ENCODE results near the gene DENND1A.
A peak's percentile ranks its signal among the peaks of the same experiment; 100 is the strongest.
"Not testable (repeated sequence)": the region's sequence is repeated elsewhere in the genome, so short reads cannot be mapped to it uniquely, and the experiment has no call there.

DENND1A gene

DNA sequence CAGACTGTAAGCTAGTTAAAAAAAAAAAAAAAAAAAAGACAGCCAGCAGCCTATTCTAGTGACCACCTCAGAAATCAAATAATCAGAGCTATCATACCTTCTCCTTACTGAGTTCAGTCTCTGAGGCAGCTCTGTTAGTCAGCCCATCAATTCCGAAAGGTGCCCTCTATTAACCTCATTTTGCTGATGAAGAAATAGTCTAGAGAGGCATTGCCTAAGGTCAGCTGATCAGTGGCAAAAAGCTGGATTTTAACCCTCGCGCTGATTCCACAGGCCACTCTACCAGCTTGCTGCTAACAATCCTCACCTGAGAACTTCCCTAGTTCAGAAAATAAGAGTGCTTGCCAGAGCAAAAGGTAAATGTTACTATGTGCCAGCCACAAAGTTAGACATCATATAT, 172.0 kb downstream of the DENND1A start:
- DNase-seq, result no peak

DNA sequence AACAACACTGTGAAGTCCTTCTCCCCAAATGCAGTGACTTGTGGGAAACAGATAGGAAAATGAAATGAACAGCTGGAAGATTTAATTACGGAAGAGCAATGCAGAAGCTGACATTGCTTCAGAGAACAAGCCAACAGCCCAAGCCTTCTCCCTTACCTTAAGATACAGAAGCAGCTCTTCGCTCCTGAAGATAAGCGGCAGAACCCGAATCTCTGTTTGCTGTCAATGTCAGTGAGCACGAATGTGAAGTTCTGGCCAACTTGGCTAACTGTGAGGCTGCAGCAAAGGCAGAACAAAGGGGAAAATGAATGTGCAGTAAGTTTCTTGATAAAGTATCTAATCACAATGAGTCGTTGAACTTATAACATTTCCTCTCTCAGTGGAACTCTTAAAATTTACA, 172.4 kb downstream of the DENND1A start:
- DNase-seq, result no peak

DNA sequence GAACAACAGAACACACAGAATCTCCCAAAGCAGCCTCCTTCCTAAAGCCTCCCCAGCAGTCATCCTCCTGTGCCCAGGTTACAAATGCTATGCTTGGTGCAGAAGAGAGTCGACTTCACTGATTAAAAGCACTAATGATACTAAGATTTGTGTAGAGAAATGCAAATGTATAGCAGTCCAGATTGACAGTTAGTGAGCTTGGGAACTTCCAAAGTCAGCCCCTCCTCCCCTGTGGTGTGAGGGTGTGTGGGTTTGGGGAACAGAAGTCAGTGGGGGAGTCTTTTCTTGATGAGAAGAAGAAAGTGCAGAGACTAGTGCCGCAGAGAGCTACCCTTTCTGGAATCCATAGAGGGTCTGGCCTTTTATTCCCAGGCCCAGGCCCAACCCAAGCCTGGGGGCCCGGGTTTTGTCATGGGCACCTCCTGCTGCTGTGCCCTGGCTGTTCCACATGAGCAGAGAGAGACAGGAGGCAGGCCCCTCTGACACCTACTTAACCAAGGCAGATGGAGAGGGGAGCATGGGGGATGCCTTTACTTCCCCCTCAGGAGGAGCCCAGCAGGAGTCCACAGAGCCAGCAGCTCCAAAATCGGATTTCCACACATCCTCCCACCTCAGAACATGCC, 173.3 kb downstream of the DENND1A start:
- DNase-seq, result no peak

DNA sequence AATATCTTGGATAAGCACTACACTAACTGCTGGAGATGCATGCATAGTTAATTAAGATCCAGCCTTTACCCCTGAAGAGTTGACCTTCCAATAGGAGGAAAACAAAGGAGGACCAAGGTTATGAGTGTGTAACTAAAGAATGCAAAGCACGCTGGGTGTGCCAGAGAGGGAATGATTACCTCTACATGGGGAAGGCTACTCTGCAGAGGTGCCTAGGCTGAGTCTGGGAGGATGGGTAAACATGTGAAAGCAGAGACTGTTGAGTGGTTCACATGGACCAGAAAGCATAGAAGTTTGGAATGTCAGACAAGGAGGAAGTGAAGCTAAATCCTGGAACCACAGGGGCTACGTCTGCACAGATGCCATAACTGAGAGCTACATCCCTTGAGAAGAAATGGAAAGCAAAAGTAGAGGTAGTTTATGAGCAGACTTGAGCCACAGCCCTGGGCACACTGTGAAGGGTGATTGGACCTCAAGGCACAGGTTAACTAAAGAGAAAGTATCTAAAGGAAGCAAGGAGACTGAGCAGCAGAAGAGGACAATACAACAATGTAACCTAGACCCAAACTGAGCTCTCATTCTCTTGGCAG, 176.2 kb downstream of the DENND1A start:
- DNase-seq, result no peak

DNA sequence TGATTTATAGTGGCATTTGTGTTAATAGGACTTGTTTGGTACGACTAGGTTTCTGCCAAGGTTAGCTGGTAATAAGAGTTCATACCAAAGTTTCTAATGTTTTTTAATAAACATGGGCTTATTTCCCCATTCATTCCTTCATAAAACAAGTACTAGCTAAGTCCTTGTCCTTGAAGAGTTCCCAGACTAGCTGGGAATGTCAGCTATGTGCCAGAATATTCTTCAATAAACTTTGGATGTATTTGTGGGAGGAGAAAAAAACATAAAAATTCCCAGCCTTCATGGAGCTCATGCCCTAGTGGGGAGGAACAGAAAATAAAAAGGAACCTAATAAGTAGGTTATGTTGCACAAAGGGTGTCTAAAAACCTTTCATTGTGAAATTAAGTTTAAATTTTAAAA, 176.9 kb downstream of the DENND1A start:
- DNase-seq, result no peak

DNA sequence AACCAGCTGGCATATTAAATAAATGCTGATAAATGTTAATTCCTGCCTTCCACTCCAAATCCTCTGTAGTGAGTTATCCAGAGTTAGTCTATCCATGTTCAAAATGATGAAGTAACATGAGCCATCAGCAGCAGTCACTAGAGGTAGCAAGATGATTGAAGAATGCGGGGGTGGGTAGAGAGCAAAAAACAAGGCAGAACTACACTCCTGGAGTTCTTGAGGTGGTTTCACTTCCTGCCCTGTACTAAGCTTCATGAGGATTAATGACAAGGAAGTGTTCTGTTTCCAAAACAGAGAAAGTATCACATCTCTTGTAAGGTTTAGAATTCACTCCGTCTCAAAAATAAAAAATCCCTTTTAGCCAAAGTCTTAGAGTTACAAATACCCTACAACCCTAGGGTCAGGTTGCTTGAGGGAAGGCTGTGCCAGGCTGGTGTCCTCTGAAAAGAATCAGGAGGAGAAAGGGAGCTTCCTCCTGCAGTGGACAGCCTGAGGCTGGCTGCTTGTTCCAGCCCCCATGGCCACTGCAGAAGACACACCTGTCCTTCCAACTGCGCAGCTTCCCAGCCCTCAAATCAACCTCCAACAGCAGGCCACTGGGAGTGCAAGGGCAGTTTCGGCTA, 180.2 kb downstream of the DENND1A start:
- no peak for DNase-seq

DNA sequence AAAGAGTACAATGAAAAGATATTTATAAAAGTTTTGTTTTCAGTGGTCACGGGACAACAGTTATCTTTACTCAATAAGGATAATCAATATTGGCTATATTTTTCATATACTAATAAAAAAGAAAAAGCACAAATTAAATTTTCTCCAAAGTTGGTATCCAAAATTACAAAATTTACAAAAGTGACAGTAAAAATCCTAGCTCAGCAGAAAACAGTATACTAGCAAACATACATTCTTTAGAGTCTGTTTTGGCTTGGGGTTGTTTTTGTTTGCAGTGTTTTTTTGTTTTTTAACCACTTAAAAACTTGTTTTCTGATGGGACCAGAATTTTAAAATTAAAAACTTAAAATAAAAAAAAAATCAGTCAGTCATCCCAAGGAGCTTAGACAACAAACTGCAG, 183.2 kb downstream of the DENND1A start:
- no peak for DNase-seq

DNA sequence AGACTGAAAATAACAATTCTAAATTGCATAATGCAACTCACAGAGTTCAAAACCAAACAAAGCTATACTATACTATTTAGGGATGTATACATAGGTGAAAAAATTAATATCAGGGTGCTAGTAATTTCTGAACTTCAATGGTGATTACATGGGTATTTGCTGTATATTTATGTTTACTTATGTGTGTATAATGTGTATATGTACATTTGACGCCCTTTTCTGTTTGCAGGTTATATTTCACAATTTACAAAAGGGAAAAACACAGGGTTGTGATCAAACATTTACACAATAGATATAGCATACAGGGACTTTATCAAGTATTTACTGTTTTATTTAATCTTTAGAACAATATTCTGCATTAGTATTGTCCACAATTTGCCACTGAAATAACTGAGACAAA, 184.0 kb downstream of the DENND1A start:
- DNase-seq, result no peak

DNA sequence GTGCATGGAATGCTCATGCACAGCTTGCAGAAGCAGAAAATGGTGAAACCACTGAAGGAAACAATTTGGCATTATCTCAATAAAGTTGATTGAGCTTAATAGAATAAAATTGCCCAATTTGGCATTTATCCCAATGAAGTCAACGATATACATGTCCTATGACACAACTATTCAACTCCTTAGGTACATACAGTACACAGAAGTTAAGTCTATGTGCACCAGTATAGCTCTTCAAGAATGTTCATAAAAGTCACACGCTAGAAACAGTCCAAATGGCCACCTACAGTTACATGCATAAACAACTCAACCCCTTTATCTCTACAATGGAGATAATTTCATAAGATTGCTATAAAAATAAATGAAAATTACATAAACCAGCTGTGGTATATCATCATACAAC, 184.5 kb downstream of the DENND1A start:
- no peak for DNase-seq

DNA sequence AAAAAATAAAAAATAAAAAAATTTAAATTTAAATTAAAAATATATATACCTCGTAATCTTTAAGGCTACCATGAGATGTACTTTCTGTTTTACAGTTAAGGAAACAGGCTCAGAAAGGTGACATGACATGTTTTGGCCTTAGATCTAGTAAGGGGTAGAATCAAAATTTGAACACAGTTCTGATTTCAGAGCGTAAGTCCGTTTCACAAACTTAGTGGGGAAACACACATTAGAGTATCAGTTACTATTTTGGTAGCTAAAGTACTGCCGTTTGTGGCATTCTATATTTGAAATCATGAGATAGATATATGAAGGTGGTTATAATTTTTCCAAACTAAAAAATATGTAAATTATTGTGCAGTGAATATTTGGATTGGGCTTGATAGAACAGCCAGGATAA, 186.2 kb downstream of the DENND1A start:
- DNase-seq, result no peak

DNA sequence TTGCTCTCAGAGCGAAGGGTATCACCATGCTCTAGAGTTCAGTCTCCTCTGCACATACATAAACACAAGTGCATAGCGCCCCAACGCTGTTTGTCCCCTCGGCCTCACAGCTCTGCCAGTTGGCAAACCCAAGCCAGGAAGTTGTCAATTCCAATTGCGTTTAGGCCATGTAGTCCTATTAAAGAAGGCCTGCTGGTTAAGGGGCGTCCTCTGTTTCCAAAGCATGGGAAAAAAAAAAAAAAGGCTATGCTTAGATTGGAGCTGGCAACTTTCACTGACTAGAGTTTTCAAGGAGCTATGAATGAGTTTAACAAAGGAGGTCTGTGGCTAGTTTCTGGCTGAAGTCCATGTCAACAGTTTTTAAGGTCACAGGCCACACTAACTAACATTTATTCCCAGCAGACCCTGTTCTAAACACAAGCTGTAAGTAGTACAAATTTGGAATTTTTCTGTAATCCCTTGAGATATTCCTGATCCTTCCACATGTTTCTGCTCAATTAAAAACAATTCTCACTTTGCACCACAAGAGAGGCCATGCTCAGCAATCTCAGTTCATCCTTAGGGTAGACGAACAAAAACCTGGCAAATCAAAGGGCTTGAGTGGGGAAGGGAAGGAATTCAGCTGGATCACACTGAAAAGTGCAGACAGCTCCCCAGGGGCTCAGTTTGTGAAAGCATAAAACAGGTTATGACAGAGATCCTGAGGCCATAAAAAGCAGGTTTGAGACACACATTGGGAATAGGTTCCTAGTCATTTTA, 187.7 kb downstream of the DENND1A start:
- DNase-seq, result no peak

DNA sequence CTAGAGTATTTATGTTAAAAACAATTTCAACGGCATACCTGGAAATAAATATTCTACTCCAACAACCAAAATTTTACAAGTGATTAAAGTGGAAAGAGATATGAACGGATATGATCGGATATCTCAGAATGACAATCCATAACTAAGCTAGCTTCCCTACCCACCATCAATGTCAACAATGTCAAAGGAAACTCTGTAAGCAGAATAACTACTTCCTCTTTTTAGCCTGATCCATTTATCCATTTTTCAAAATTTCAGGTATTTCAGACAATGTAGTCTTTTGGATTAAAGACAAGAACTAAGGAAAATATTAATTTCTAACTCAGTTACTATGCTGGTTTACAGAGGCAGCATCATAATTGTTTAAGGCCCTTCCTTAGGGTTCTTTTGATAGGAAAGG, 188.7 kb downstream of the DENND1A start:
- no peak for DNase-seq

DNA sequence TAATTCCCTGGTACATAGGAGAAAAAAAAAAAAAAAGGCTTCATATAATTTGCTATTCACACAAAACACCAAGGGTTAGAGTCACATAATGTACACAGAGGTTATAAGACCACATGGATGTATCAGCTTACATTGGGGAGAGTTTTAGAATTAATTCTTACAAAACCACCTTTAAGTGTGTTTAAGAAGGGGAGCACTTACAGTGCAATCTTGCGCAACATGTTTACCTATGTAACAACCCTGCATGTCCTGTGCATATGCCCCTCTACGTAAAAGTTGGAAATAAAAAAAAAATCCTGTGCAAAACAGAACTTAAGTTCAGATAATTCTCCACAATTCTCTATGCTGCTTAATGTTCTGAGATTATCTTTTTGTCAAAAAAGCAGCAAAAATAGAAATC, 190.0 kb downstream of the DENND1A start:
- DNase-seq, result no peak

DNA sequence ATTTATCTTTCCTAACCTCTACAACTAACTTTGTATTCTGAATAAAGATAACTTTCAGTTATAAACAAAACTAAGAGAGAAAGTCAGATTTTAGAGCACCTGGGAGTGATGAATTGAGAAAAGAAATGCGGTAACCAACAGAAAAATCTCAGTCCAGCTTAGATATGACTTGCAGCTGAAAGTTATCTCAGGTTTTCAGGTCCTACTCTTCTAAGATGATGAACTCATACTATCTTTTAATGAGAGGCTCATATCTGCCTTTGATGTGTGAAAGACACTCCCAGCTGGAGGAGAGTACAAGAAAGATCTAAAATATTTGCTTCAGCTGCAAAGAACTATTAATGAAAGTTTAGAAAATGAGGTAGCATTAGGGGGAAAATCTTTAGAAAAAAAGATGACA, 190.5 kb downstream of the DENND1A start:
- no peak for DNase-seq

DNA sequence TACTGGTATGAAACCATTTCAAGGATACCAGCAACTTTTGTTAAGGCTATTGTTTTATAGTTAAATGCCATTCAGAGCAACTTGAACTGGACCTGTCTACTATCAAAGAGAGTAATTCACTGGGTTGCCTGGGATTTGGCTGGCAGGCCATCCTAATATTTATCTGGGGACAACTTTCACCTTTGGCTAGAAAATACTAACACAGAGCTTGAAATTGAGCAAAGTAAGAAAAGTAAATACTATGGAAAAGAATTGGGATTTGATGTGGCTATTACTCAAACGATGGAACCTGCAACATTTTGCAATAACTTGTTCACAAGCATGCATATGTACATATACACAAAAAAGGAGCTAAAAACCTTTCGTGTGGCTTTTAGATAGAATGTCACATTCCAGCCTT, 191.3 kb downstream of the DENND1A start:
- DNase-seq, result no peak

DNA sequence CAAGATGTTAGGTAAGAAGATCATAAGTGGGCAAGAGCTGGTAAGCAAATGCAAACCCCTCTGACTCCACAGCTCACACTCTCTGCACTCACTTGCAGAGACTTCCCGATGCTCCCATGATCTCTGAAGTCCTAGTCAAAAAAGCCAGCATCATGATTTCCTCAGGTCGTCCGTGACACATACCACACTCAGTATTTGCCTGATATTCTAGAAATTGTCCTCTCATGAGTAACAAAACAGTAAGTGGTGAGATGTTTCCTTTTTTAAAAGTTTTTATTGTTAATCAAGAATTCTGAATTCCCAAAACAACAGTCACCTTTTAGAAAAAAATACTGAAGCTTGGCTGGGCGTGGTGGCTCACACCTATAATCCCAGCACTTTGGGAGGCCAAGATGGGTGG, 194.6 kb downstream of the DENND1A start:
- DNase-seq, result no peak

DNA sequence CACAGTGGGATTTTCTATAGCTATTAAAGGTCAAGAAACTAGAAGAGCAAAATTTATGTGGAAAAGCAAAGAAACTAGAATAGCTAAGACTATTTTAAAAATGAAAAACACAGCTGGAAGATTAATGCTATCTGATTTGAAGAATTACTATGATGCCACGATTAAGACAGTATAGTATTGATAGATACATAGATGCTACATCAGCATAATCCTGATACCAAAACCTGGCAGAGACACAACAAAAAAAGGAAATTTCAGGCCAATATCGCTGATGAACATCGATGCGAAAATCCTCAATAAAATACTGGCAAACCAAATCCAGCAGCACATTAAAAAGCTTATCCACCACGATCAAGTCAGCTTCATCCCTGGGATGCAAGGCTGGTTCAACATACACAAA, 201.4 kb downstream of the DENND1A start:
- not testable (repeated sequence) for DNase-seq

DNA sequence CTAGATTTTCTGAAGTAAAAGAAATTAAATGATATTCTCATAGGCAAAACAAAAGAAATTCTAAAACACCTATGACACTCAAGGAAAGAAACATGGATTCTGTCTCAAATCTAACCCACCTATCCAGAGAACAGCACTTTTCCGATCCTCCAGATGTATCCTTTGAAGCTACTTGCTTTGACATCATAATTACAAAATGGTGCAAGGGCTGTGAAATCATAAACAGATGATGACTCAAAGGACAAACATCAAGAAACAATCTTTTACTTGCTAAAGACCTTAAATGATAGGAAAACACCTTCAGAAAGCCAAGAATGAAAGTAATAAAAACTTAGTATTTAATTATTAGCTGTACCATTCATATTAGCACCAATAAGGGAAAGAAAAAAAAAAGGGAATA, 202.6 kb downstream of the DENND1A start:
- no peak for DNase-seq

DNA sequence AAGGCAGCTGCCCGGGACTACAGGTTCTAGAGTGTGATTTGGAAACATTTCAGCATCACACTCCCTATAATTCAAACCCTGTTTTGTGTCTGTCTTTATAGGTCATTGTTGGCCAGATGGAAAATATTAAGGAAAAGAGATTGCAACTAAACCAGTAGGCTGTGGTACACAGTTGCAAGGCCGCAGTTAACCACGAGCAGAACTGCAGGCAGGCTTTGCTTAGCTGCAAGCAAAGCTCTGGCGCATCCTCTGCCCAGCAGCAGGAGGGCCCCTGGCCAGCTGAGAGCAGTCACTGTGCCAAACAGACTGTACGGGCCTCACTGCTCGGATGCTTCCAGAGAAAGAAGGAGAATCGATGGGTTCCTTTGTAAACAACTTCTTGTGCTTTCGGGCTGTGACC, 204.5 kb downstream of the DENND1A start:
- no peak for DNase-seq

DNA sequence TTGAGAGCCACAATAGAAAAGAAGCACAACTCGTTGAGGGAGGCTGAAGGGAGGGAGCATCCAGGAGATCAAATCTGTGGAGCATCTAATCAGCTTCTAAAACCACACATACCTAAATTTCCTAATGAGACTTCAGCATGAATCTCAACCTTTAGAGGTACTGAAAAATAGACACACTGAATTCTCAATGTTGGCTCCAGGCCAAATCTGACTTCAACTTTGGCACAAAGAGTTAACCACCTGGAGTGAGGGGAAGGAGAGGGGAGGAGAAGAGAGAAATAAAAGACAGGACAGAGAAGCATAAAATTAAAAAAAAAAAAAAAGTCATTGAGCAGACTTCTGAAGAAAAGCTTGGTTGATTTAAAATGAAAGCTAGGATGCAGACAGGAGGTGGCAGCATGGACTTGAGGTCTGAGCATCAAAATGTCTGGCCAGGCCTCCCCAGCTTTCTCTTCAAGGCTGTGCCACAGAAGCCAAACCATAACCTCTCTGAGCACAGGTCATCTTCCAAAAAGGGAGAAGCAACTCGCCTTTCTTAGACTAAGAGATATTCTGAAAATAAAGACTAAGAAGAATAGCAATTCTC, 205.6 kb downstream of the DENND1A start:
- peak; percentile 43 for DNase-seq

DNA sequence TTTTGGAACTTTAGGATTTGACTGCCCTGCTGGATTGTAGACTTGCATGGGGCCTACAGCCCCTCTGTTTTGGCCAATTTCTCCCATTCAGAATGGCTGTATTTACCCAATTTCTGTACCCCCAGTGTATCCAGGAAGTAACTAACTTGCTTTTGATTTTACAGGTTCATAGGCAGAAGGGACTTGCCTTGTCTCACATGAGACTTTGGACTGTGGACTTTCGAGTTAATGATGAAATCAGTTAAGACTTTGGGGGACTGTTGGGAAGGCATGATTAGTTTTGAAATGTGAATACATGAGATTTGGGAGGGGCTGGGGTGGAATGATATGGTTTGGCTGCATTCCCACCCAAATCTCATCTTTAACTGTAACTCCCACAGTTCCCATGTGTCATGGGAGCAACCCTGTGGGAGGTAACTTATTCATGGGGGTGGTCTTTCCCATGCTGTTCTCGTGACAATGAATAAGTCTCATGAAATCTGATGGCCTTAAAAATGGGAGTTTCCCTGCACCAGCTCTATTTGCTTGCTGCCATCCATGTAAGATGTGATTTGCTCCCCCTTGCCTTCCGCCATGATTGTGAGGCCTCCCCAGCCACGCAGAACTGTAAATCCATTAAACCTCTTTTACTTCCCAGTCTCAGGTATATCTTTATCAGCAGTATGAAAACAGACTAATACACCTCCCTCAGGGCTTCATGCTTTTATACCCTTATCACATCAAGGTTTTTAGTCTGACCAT, 206.6 kb downstream of the DENND1A start:
- DNase-seq, result no peak

DNA sequence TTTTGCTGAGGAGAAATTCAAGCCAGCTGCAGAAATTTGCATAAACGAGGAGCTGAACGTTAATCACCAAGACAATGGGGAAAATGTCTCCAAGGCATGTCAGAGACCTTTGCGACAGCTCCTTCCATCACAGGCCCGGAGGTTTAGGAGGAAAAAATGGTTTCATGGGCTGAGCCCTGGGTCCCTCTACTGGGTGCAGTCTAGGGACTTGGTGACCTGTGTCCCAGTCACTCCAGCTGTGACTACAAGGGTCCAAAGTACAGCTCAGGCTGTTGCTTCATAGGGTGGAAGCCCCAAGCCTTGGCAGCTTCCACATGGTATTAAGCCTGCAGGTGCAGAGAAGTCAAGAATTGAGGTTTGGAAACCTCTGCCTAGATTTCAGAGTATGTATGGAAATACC, 207.5 kb downstream of the DENND1A start:
- DNase-seq, result no peak

DNA sequence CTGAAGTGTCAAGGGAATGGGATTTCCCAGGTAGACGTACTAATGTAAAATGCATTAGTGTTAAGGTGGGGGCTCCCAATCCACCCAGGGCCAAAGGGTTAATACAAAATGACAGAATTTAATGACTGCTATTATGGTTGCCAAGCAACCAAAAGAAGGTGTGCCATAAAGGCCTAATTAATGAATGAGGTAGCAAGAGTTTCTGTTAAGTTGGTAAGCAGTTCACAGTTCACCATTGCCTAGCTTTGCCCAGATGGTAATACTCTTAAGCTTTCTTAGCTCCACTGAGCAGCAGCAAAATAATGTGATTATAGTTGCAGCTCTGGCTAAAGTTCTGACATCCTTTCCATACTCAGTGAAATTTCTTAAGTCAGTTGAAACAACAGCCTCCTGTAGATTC, 211.7 kb downstream of the DENND1A start:
- peak; percentile 22 for DNase-seq

All from COR-L47 (cell line).